Adrenal gland (tissue), 5 donors: Measurements from ENCODE around the gene STOML1.

Experiments
- CTCF ChIP-seq, 6 experiments: fragments of 450-650 bp in 4 of 6; fragments of 200-600 bp in 2 of 6; sonication (generic) in 1 of 6; IDR thresholded peaks; 1 replicate in 5 of 6; 2 replicates in 1 of 6; pipeline versions ENCODE4 v1.5.1 to v1.8.0; 2016 to 2021; ENCODE audit warnings: antibody characterized with exemption in 6 of 6, mild to moderate bottlenecking in 2 of 6, moderate library complexity in 1 of 6
- POLR2A ChIP-seq, 2 donors: fragments of 450-650 bp; IDR thresholded peaks; one replicate each; pipeline ENCODE4 v1.6.1; 2017; ENCODE audit warnings: antibody characterized with exemption in 2 of 2, mild to moderate bottlenecking in 2 of 2, moderate library complexity in 1 of 2
- donor health status: DM: no; HTN: no; CAD: no.

GRCh38 chr15:73990250-73991005, 1.7 kb downstream of the STOML1 start:
- no peak for TF ChIP-seq POLR2A (IDR thresholded peaks at IDR 0.05)
- TF ChIP-seq CTCF (IDR thresholded peaks at IDR 0.05): no peak
